DOHH2 (cell line): ENCODE results near the gene TSR1.

Source experiments
- H3F3A ChIP-seq: fragments of 200-600 bp; sonication (generic), shearing (Covaris generic); 2 replicates; pipeline ENCODE4 v1.6.0; 2016; ENCODE audit warnings: antibody characterized with exemption, mild to moderate bottlenecking; ENCODE audit not compliant: control insufficient read depth, insufficient read depth
- H3K27ac ChIP-seq: fragments of 200-600 bp; sonication (generic); 2 replicates; pipeline ENCODE4 v1.5.1; 2014; ENCODE audit warnings: low read depth, mild to moderate bottlenecking, low read length, moderate library complexity
- H3K27me3 ChIP-seq: fragments of 200-600 bp; sonication (generic); 2 replicates; pipeline ENCODE4 v1.6.1; 2014; ENCODE audit warnings: mild to moderate bottlenecking, low read length, mixed read lengths; ENCODE audit not compliant: control insufficient read depth
- H3K36me3 ChIP-seq: fragments of 200-600 bp; sonication (generic); 2 replicates; pipeline ENCODE4 v1.6.1; 2014; ENCODE audit warnings: mild to moderate bottlenecking, low read length, moderate library complexity, mixed read lengths; ENCODE audit not compliant: control insufficient read depth
- H3K4me1 ChIP-seq: fragments of 200-600 bp; sonication (generic); 2 replicates; pipeline ENCODE4 v1.6.1; 2014; ENCODE audit warnings: mild to moderate bottlenecking, low read length, mixed read lengths; ENCODE audit not compliant: control insufficient read depth
- H3K4me2 ChIP-seq: fragments of 200-600 bp; sonication (generic); 2 replicates; pipeline ENCODE4 v1.6.0; 2014; ENCODE audit warnings: mild to moderate bottlenecking, low read length, moderate library complexity
- H3K4me3 ChIP-seq: fragments of 200-600 bp; sonication (generic); 2 replicates; pipeline ENCODE4 v1.5.1; 2014; ENCODE audit warnings: mild to moderate bottlenecking, low read length, mixed read lengths
- H3K79me2 ChIP-seq: fragments of 200-600 bp; sonication (generic); 2 replicates; pipeline ENCODE4 v1.6.1; 2014; ENCODE audit warnings: mild to moderate bottlenecking, low read length, mixed read lengths; ENCODE audit not compliant: control insufficient read depth
- H3K9me2 ChIP-seq: fragments of 200-600 bp; sonication (generic); replicated peaks from 2 replicates; pipeline ENCODE4 v1.6.1; 2014; ENCODE audit warnings: mild to moderate bottlenecking, low read length, mixed read lengths; ENCODE audit not compliant: control insufficient read depth
- H3K9me3 ChIP-seq: fragments of 200-600 bp; sonication (generic); 2 replicates; pipeline ENCODE4 v1.6.1; 2014; ENCODE audit warnings: antibody characterized with exemption, low read length, mixed read lengths; ENCODE audit not compliant: control insufficient read depth, insufficient read depth
- H4K20me1 ChIP-seq: fragments of 200-600 bp; sonication (generic); 2 replicates; pipeline ENCODE4 v1.6.0; 2014; ENCODE audit warnings: low read depth, mild to moderate bottlenecking, antibody characterized with exemption, low read length, moderate library complexity; ENCODE audit not compliant: control insufficient read depth, insufficient read depth
- CTCF ChIP-seq: fragments of 200-600 bp; sonication (generic); IDR thresholded peaks from one replicate; pipeline ENCODE4 v1.5.1; 2014; ENCODE audit warnings: antibody characterized with exemption, mild to moderate bottlenecking, low read depth, low read length; ENCODE audit not compliant: poor library complexity, severe bottlenecking
- EZH2phosphoT487 ChIP-seq: fragments of 200-600 bp; sonication (generic); IDR thresholded peaks from 2 replicates; pipeline ENCODE4 v1.6.1; 2017; ENCODE audit warnings: borderline replicate concordance, mild to moderate bottlenecking, antibody characterized with exemption, low read length, moderate library complexity, mixed read lengths

Gene TSR1

DNA sequence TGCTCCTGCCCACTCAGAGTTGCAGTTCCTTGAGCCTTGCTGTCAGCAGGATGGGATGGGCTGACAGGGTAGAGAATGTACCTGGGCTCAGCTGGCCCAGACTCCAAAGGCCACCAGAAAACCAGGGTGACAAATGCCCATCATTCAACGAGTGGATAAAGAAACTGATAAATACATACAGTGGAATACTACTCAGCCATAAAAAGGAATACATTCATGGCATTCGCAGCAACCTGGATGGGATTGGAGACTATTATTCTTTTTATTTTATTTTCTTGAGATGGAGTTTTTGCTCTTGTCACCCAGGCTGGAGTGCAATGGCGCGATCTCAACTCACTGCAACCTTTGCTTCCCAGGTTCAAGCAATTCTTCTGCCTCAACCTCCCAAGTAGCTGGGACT lies 21.0 kb upstream of the TSR1 start:
- H3K9me3 ChIP-seq, result no peaks in the 10 kb centered on the region
- H3K4me1 ChIP-seq, result peaks cover 10% of the 10 kb centered on the region
- TF ChIP-seq CTCF, result no peak
- no peak for TF ChIP-seq EZH2phosphoT487
- H3F3A ChIP-seq, result peaks cover 8% of the 10 kb centered on the region; the same call in 1 of the 2 replicates
- H3K4me2 ChIP-seq, result no peak overlapping the region
- H3K79me2 ChIP-seq, result no peaks in the 10 kb centered on the region
- H3K36me3 ChIP-seq, result no peaks in the 10 kb centered on the region
- no peaks in the 10 kb centered on the region for H3K9me2 ChIP-seq
- H3K27ac ChIP-seq, result no peak overlapping the region
- H3K27me3 ChIP-seq, result no peaks in the 10 kb centered on the region
- H4K20me1 ChIP-seq, result no peaks in the 10 kb centered on the region
- H3K4me3 ChIP-seq, result no peak overlapping the region

GRCh38 chr17:2354311-2354710 lies 18.1 kb upstream of the TSR1 start:
- no peak for TF ChIP-seq CTCF
- no peaks in the 10 kb centered on the region for H3K27me3 ChIP-seq
- no peaks in the 10 kb centered on the region for H3K36me3 ChIP-seq
- H3K79me2 ChIP-seq, result no peaks in the 10 kb centered on the region
- no peaks in the 10 kb centered on the region for H3K9me3 ChIP-seq
- H4K20me1 ChIP-seq, result no peaks in the 10 kb centered on the region
- H3K4me1 ChIP-seq, result peaks cover 10% of the 10 kb centered on the region
- no peak overlapping the region for H3K27ac ChIP-seq
- H3K4me3 ChIP-seq, result no peak overlapping the region
- H3K9me2 ChIP-seq, result no peaks in the 10 kb centered on the region
- peaks cover 8% of the 10 kb centered on the region; the same call in 1 of the 2 replicates for H3F3A ChIP-seq
- H3K4me2 ChIP-seq, result no peak overlapping the region

DNA sequence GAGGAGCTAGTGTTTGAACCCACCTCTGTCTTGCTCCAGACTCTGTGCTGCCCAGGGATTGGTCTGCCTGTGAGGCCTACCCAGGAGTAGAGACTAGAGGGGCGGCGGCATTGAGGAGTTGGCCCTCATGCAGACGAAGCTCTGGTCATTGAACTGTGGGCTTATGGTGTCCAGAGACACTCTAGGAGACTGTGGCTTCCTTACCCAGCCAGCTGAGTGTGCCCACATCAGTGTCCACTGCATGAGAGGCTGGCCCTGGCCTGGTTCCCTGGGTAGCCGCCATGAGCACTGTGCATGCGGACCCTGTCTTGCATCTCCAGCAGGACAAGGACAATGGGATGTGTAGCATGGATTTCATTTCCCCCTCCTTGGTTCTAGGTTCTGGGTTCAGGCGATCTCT lies 15.0 kb upstream of the TSR1 start:
- Histone ChIP-seq H4K20me1 (no peaks in the 10 kb centered on the region), H3K4me2 (no peak overlapping the region), H3K9me2 (no peaks in the 10 kb centered on the region), H3F3A (peaks cover 8% of the 10 kb centered on the region; the same call in 1 of the 2 replicates), H3K79me2 (no peaks in the 10 kb centered on the region), H3K27me3 (no peaks in the 10 kb centered on the region), H3K4me1 (peaks cover 10% of the 10 kb centered on the region), H3K36me3 (no peaks in the 10 kb centered on the region), H3K9me3 (no peaks in the 10 kb centered on the region), H3K27ac (no peak overlapping the region), H3K4me3 (no peak overlapping the region)
- TF ChIP-seq EZH2phosphoT487 (no peak), CTCF (no peak)
